Caki2 (cell line): ENCODE measurements around the gene ERMP1. TPM values are rescaled to one million over a fixed set of nuclear protein-coding genes. Genes with fewer than 3 reads are reported as not detected.
"Not testable (repeated sequence)": the region's sequence is repeated elsewhere in the genome, so short reads cannot be mapped to it uniquely, and the experiment has no call there.

Source experiments
- DNase-seq: peaks from one replicate; pipeline ENCODE4 v3.0.0-alpha.2; 2015; ENCODE audit warnings: low read depth
- in situ Hi-C: cut with HindIII; loops from 2 replicates; pipeline ENCODE4 v1.10.0; 2016; ENCODE audit warnings: low sequenced_read_pairs, low pct_unique_long_range_greater_than_20kb, mixed read lengths
- total RNA-seq: library from RNA; depleted of rRNA; stranded (reverse); fragments of >200 nt; shearing (Covaris generic); gene quantifications from 2 replicates; pipeline ENCODE4 v1.2.3, GENCODE V29; 2014; ENCODE audit warnings: low replicate concordance

The ERMP1 gene
- total RNA-seq, 1 experiment from 2014 or later: 16.3 TPM

DNA sequence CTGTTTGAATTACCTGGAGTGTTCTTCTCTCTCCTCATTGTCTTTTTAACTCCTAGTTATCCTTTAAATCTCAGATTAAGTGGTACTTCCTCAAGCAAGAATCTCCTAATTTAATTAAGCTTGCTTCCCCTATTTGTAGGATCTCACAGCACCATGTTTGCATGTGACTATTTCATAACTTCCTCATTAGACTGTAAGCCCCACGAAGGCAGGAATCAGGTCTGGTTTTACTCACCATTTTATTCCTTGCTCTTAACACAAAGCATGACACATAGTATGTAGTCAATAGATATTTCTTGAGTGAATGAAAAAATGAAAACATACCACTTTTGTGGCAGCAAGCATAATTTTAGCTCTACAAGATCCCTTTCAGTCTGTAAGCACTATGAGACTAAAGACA lies 1.3 kb upstream of the ERMP1 start:
- DNase-seq: no peak
- in situ Hi-C loops: no loop called here

- in situ Hi-C loops: no loop called here
- DNase-seq: no peak
Observed at GRCh38 chr9:5832071-5832537, 813 bp downstream of the ERMP1 start.

- in situ Hi-C loops: no loop called here
- no peak for DNase-seq
Observed at GRCh38 chr9:5825895-5826622, 6.9 kb downstream of the ERMP1 start.

DNA sequence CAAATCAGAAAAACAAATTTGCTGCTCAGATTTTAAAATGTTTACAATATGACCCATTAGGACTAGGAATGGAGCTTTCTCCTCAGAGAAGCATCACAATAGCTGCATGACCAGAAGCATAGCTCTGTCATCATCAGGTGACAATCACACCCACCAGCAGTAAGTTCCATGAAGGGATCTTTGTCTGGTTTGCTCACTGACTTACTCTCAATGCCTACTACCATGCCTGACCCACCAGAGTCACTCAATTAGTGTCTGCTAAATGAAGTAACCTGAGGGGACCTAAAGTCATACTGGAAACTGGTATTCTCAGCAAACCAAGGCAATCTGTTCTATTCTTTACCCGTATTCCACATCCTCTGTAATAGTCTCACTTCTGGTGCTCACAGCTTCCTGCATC lies 7.7 kb downstream of the ERMP1 start:
- in situ Hi-C loops: no loop called here
- no peak for DNase-seq

- no peak for DNase-seq
- in situ Hi-C loops: no loop called here
Observed at GRCh38 chr9:5820425-5820824, 12.5 kb downstream of the ERMP1 start.

- in situ Hi-C loops: no loop called here
- no peak for DNase-seq
Observed at GRCh38 chr9:5819174-5819573, 13.7 kb downstream of the ERMP1 start.

GRCh38 chr9:5818424-5819142 lies 14.3 kb downstream of the ERMP1 start:
- in situ Hi-C loops: no loop called here
- peak; percentile 32 for DNase-seq

- in situ Hi-C loops: no loop called here
- DNase-seq: peak; percentile 74
Observed at GRCh38 chr9:5817862-5818261, 15.1 kb downstream of the ERMP1 start.

DNA sequence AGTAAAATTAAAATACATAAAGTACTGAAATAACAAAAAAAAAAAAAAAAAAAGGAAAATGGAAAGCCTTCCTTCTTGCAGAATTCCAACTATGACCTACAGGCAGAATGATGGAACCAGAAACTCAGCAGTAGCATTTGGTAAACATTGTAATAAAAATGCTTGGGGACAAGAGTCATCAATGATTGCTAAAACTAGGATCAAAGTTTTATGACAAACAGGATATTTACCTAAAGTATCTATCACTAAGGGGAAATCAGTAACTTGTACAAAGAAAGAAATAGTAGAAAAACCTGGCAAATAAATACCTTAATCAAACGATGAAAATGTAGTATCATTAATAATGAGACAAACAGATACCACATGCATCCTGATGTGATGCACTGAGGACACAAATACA lies 17.5 kb downstream of the ERMP1 start:
- in situ Hi-C loops: no loop called here
- no peak for DNase-seq

GRCh38 chr9:5813824-5814223 lies 19.1 kb downstream of the ERMP1 start:
- in situ Hi-C loops: no loop called here
- no peak for DNase-seq

DNA sequence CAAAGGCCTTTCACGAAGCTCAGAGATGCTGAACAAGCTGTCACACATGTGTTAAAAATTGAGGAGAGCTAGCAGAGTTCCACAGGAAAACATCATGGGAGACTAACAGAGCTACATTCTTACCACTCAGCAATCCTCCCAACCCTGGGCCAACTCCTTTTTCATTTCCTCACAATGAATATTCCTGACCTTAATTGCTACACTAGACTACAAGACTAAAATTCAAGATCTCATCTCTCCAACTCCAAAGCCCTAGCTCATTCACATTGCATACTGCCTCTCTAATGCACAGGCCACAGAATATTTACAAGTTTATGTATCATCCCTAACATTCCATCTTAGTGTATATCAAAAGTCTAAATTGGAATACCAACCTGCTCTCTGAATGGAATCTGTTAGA lies 21.2 kb downstream of the ERMP1 start:
- in situ Hi-C loops: no loop called here
- no peak for DNase-seq

GRCh38 chr9:5805478-5805877 lies 27.4 kb downstream of the ERMP1 start:
- DNase-seq: no peak
- in situ Hi-C loops: no loop called here

GRCh38 chr9:5801739-5802113 lies 31.2 kb downstream of the ERMP1 start:
- peak; percentile 68 for DNase-seq
- in situ Hi-C loops: no loop called here

- peak; percentile 68 for DNase-seq
- in situ Hi-C loops: no loop called here
Observed at GRCh38 chr9:5800969-5801738, 31.8 kb downstream of the ERMP1 start.

- in situ Hi-C loops, DNase-seq: not testable (repeated sequence)
Observed at GRCh38 chr9:5800378-5800777, 32.5 kb downstream of the ERMP1 start.

DNA sequence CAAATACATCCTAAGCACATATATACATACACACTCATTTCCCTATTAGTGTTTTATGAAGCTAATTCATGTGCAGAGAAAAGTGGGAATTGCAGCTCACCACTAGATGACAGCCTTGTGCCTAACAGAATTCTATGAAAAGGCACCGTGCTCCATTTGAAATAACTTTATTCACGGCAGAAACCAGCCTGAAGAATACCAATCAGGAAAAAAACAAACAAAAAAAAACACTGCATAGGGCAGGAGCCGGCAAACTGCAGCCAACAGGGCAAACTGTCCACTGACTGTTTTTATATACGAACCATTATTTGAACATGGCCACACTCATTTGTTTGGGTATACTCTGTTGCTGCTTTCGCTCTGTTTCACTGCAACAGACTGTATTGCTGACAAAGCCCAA lies 33.6 kb downstream of the ERMP1 start:
- in situ Hi-C loops: no loop called here
- peak; percentile 58 for DNase-seq

DNA sequence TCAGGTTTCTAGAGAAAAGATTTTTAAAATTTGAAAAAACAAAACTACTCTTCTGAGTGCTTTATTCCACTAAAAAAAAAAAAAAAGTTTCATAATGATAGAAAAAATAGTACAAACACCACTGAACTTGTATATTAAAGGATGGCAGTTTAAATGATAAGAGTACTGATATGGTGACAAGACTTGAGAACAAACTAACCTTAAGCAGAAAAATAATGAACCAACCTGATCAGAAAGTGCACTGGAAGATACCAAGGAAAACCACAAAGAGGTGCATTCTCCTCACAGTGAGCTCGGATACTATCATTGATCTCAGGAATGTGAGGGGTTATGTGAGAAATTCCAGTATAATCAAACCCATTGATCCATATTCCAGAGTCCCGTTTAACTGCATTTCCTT lies 34.3 kb downstream of the ERMP1 start:
- in situ Hi-C loops: no loop called here

DNA sequence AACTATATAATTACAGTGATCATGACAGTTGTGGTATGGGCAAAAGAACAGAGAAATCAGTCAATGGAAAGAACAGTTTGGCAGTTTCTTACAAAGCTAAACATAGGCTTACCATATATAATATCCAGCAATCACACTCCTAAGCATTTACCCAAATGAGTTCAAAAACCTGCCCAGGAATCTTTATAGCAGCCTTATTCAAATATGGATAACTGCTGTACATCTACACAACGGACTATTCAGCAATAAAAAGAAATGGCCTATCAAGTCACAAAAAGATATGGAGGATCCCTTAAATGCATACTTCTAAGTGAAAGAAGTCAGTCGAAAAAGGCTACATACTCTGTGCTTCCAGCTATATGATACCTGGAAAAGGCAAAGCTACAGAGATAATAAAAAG lies 36.6 kb downstream of the ERMP1 start:
- in situ Hi-C loops: no loop called here
- DNase-seq: no peak

More for the DNA sequence above, 34.3 kb downstream of the ERMP1 start:
- DNase-seq: no peak

DNA sequence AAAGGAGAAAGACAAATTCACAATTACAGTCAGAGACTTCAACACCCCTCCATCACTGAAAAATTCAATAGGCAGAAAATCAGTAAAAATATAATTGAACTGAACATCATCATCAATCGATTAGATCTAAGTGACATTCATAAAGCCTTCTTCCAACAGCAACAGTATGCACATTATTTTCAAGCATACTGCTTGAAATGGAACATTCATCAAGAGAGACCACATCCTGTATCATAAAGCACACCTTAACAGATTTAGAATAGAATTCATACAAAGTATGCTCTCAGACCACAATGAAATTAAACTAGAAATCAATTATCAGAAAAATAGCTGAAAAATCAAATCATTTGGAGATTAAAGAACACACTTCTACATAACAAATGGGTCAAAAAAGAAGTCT lies 39.1 kb downstream of the ERMP1 start:
- no peak for DNase-seq
- in situ Hi-C loops: no loop called here
